Transverse colon (tissue), 4 donors: ENCODE data around the gene PAQR6. TPM values are rescaled to one million over a fixed set of nuclear protein-coding genes. Genes with fewer than 3 reads are reported as not detected.

ENCODE experiments used
- DNase-seq: peaks from one replicate; pipeline ENCODE4 v3.0.0-alpha.2; 2019
- H3K27ac ChIP-seq, 4 donors: fragments of 200-600 bp; sonication (generic); 2 replicates each; pipeline ENCODE4 v1.5.1; 2016 to 2018; ENCODE audit warnings: inconsistent platforms in 4 of 4
- H3K27me3 ChIP-seq: fragments of 200-600 bp; sonication (generic); 2 replicates; pipeline ENCODE4 v1.5.1; 2017; ENCODE audit warnings: inconsistent platforms
- H3K36me3 ChIP-seq, 4 donors: fragments of 200-600 bp; sonication (generic); 2 replicates each; pipeline ENCODE4 v1.5.1; 2017 to 2019; ENCODE audit warnings: inconsistent platforms in 4 of 4
- H3K4me1 ChIP-seq, 4 donors: fragments of 200-600 bp; sonication (generic); 2 replicates each; pipeline ENCODE4 v1.5.1; 2017 to 2020; ENCODE audit warnings: inconsistent platforms in 4 of 4
- H3K4me3 ChIP-seq, 4 donors: fragments of 200-600 bp; sonication (generic); 1 replicate in 1 of 4; 2 replicates in 3 of 4; pipeline versions ENCODE4 v1.5.1 to v1.6.1; 2017 to 2019; ENCODE audit warnings: inconsistent platforms in 4 of 4
- H3K9me3 ChIP-seq, 2 donors: fragments of 200-600 bp; sonication (generic); 2 replicates each; pipeline ENCODE4 v1.5.1; 2017 to 2019; ENCODE audit warnings: inconsistent platforms in 2 of 2
- EP300 ChIP-seq: sonication (generic); formaldehyde crosslinking; IDR thresholded peaks from one replicate; pipeline ENCODE4 v1.6.1; 2017; ENCODE audit warnings: antibody characterized with exemption, low read depth
- POLR2A ChIP-seq: fragments of 450-650 bp; IDR thresholded peaks from one replicate; pipeline ENCODE4 v1.6.1; 2016; ENCODE audit warnings: antibody characterized with exemption, mild to moderate bottlenecking, moderate library complexity
- POLR2AphosphoS5 ChIP-seq, 3 donors: sonication (generic); formaldehyde crosslinking; IDR thresholded peaks; one replicate each; pipeline ENCODE4 v1.6.1; 2016; ENCODE audit warnings: antibody characterized with exemption in 3 of 3
- WGBS, 2 donors: methylation state at CpG; one replicate each; pipeline ENCODE4 v1.1.5; 2018; ENCODE audit warnings: low coverage in 1 of 2; 5-methylcytosine and 5-hydroxymethylcytosine counted together
- in situ Hi-C, 4 donors: fragments of 200-750 bp; cut with MboI; loops; one replicate each; pipeline versions ENCODE4 v1.15.0 to v1.15.1; 2017; ENCODE audit warnings: low sequenced_read_pairs in 3 of 4, low pct_ligation_motif_present in 1 of 4, low pct_unique_long_range_greater_than_20kb in 1 of 4
- intact Hi-C: fragments of 100-400 bp; cut with DNase I; formaldehyde crosslinking; loops from one replicate; pipeline ENCODE4 v1.15.1; 2023; ENCODE audit warnings: low total_unique reads
- total RNA-seq, 4 donors: library from RNA; depleted of rRNA; stranded (reverse); fragments of >200 nt; gene quantifications; one replicate each; pipeline ENCODE4 v1.1.0, GENCODE V29; 2016
- TF ChIP-seq, protein P1 (sequence below), 5 experiments: fragments of 200-600 bp in 3 of 5; fragments of 450-650 bp in 2 of 5; sonication (generic) in 3 of 5; IDR thresholded peaks; 1 replicate in 2 of 5; 2 replicates in 3 of 5; pipeline ENCODE4 v1.5.1; 2016 to 2017; ENCODE audit warnings: antibody characterized with exemption in 5 of 5, inconsistent platforms in 3 of 5, mild to moderate bottlenecking in 2 of 5, moderate library complexity in 1 of 5

Gene PAQR6
- total RNA-seq, 4 donors from 2014 or later = 1.7 to 3.1 TPM; not detected in 2

DNA sequence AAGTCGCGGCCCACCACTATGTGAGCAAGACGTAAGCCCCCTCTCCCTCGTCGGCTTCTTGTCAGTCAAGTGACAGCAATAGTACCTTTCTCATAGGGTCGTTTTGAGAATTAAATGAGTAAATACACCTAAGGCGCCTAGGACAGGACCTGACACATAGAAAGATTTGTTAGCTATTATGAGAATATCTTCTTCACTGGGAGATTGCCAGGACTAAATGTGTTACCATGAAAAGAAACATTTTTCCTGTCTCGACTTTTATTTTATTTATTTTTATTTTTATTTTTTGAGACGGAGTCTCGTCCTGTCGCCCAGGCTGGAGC is 34.3 kb downstream of the PAQR6 start:
- Histone ChIP-seq H3K9me3 (no peaks in the 10 kb centered on the region), H3K4me3 (peak overlapping the region; percentile 41 to 73 (median 69)), H3K27me3 (no peaks in the 10 kb centered on the region), H3K4me1 (peaks cover 15 to 30% (median 22%) of the 10 kb centered on the region in 4 donors), H3K27ac (peak overlapping the region; percentile 88 to 96 (median 94)), H3K36me3 (peaks cover 0 to 6% (median 0%) of the 10 kb centered on the region in 4 donors)
- no peak for DNase-seq
- TF ChIP-seq, protein P1, sequence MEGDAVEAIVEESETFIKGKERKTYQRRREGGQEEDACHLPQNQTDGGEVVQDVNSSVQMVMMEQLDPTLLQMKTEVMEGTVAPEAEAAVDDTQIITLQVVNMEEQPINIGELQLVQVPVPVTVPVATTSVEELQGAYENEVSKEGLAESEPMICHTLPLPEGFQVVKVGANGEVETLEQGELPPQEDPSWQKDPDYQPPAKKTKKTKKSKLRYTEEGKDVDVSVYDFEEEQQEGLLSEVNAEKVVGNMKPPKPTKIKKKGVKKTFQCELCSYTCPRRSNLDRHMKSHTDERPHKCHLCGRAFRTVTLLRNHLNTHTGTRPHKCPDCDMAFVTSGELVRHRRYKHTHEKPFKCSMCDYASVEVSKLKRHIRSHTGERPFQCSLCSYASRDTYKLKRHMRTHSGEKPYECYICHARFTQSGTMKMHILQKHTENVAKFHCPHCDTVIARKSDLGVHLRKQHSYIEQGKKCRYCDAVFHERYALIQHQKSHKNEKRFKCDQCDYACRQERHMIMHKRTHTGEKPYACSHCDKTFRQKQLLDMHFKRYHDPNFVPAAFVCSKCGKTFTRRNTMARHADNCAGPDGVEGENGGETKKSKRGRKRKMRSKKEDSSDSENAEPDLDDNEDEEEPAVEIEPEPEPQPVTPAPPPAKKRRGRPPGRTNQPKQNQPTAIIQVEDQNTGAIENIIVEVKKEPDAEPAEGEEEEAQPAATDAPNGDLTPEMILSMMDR (IDR thresholded peaks at IDR 0.05) = no peak
- no peak for TF ChIP-seq POLR2A
- TF ChIP-seq POLR2AphosphoS5 (IDR thresholded peaks at IDR 0.05) = no peak
- TF ChIP-seq EP300 = no peak
- intact Hi-C loops = no loop called here
- 11 to 19% methylated on average over 6 to 11 of the region's 11 CpGs for WGBS, 2 donors
- in situ Hi-C loops = loop anchor here in 1 of 4 donors (25.0 kb wide), 1 partner anchor 126 kb away; the partner anchor contains the start of gene MEX3A

DNA sequence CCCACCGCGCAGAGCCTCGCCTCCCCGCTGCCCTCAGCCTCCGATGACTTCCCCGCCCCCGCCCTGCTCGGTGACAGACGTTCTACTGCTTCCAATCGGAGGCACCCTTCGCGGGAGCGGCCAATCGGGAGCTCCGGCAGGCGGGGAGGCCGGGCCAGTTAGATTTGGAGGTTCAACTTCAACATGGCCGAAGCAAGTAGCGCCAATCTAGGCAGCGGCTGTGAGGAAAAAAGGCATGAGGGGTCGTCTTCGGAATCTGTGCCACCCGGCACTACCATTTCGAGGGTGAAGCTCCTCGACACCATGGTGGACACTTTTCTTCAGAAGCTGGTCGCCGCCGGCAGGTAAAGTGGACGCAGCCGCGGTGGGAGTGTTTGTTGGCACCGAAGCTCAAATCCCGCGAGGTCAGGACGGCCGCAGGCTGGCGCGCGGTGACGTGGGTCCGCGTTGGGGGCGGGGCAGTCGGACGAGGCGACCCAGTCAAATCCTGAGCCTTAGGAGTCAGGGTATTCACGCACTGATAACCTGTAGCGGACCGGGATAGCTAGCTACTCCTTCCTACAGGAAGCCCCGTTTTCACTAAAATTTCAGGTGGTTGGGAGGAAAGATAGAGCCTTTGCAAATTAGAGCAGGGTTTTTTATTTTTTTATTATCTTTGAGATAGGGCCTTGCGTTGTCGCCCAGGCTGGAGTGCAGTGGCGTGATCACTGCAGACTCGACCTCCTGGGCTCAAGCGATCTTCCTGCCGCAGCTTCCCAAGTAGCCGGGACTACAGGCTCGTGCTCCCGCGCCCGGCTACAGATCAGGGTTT is 34.8 kb downstream of the PAQR6 start, which contains the start of gene PMF1:
Gene PMF1 (plus strand): TSS at position 175 of the 811 bp plus-strand sequence. CDS start 9 bp downstream, at position 184.
- Histone ChIP-seq H3K27me3 (no peaks in the 10 kb centered on the region), H3K36me3 (peaks cover 0 to 10% (median under 1%) of the 10 kb centered on the region in 4 donors), H3K4me3 (peak within 1 kb of the TSS; percentile 41 to 73 (median 69)), H3K4me1 (peaks cover 15 to 30% (median 22%) of the 10 kb centered on the region in 4 donors), H3K27ac (peak within 1 kb of the TSS; percentile 88 to 96 (median 94)), H3K9me3 (no peaks in the 10 kb centered on the region)
- intact Hi-C loops = no loop called here
- peak; percentile 77 for TF ChIP-seq POLR2A
- peak; percentile 29 for TF ChIP-seq EP300
- TF ChIP-seq POLR2AphosphoS5 (IDR thresholded peaks at IDR 0.05) = peak; percentile 85 to 93 (median 85)
- TF ChIP-seq, protein P1 (IDR thresholded peaks at IDR 0.05) = no peak
- peak; percentile 97 for DNase-seq
- 0% methylated on average over 14 to 49 of the region's 61 CpGs for WGBS, 2 donors
- in situ Hi-C loops = loop anchor here in 1 of 4 donors (25.0 kb wide), 1 partner anchor 126 kb away; the partner anchor contains the start of gene MEX3A

DNA sequence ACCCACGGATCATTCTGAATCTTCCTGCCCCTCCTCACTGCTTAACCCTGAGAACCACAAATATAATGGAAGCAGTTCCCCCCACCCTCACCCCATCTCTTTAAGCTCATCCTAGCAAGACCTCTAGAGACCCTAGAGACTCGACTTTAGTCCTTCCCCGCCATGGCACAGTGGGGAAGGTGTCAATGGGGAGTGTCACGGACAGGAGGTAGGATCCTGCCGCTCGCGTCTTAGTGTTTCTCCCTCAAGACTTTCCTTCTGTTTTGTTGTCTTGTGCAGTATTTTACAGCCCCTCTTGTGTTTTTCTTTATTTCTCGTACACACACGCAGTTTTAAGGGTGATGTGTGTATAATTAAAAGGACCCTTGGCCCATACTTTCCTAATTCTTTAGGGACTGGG is 35.7 kb downstream of the PAQR6 start:
- WGBS, 2 donors = 81 to 83% methylated on average over 8 to 9 of the region's 9 CpGs
- Histone ChIP-seq H3K4me3 (peak overlapping the region in 3 of 4 donors; percentile 41 to 69 (median 69)), H3K4me1 (peaks cover 13 to 23% (median 16%) of the 10 kb centered on the region in 4 donors), H3K27me3 (no peaks in the 10 kb centered on the region), H3K9me3 (no peaks in the 10 kb centered on the region), H3K27ac (peak overlapping the region; percentile 88 to 96 (median 94)), H3K36me3 (peaks cover 0 to 17% (median 3%) of the 10 kb centered on the region in 4 donors)
- TF ChIP-seq EP300 (no peak), POLR2A (no peak), POLR2AphosphoS5 (IDR thresholded peaks at IDR 0.05) (no peak)
- TF ChIP-seq, protein P1 (IDR thresholded peaks at IDR 0.05) = no peak
- DNase-seq = no peak
- intact Hi-C loops = no loop called here
- in situ Hi-C loops = loop anchor here in 1 of 4 donors (25.0 kb wide), 1 partner anchor 125 kb away; the partner anchor contains the start of gene MEX3A

DNA sequence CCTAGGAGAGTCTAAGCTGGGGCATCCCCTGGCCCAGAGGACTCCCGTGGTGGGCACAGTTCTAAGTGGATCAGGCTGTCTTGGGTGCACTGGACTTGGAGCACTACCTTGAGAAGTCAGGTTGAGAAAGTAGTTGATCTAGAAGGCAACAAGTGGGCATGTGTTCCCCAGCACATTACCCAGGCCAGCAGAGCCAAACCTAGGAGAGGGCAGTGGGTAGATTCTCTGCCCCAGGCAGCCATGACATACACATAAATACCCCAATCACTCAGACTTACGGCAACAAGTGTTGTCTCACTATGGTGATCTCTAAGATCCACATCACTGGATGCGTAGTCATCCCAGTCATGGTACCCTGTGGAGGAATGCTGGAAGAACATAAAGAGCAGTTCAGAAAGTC is 36.6 kb downstream of the PAQR6 start:
- no peaks in the 10 kb centered on the region for H3K9me3 ChIP-seq
- H3K4me1 ChIP-seq = peaks cover 13 to 23% (median 16%) of the 10 kb centered on the region in 4 donors
- H3K27ac ChIP-seq = no peak overlapping the region
- DNase-seq = no peak
- in situ Hi-C loops (loop anchor here in 1 of 4 donors (25.0 kb wide), 1 partner anchor 124 kb away; the partner anchor contains the start of gene MEX3A), intact Hi-C loops (no loop called here)
- no peak for TF ChIP-seq EP300
- no peak for TF ChIP-seq POLR2A
- no peak for TF ChIP-seq POLR2AphosphoS5 (IDR thresholded peaks at IDR 0.05)
- TF ChIP-seq, protein P1 (IDR thresholded peaks at IDR 0.05) = no peak
- 88% methylated on average over 3 of the region's 3 CpGs; no CpG with 5 or more reads in 1 of the 2 donors for WGBS, 2 donors
- no peaks in the 10 kb centered on the region for H3K27me3 ChIP-seq
- H3K36me3 ChIP-seq = peaks cover 0 to 17% (median 6%) of the 10 kb centered on the region in 4 donors
- H3K4me3 ChIP-seq = no peak overlapping the region
